Measurements from ENCODE around the gene DDOST. TPM values are rescaled to one million over a fixed set of nuclear protein-coding genes. Genes with fewer than 3 reads are reported as not detected.
A peak's percentile ranks its signal among the peaks of the same experiment; 100 is the strongest.

Gene DDOST
- total RNA-seq, 2 experiments from 2014 or later = 137 to 170 TPM

GRCh38 chr1:20644416-20644815, 16.8 kb downstream of the DDOST start:
- no peak overlapping the region for H3K27ac Mint-ChIP-seq
- DNase-seq (no peak), ATAC-seq (no peak)
- CTCF ChIA-PET = no interaction called here
- no peak overlapping the region for H3K4me3 Mint-ChIP-seq
- no peaks in the 10 kb centered on the region for H3K4me1 Mint-ChIP-seq
- no peaks in the 10 kb centered on the region for H3K27me3 Mint-ChIP-seq
- H3K9me3 Mint-ChIP-seq (ENCODE audit: low read depth) = no peaks in the 10 kb centered on the region
- peaks cover 3% of the 10 kb centered on the region for H3K36me3 Mint-ChIP-seq

DNA sequence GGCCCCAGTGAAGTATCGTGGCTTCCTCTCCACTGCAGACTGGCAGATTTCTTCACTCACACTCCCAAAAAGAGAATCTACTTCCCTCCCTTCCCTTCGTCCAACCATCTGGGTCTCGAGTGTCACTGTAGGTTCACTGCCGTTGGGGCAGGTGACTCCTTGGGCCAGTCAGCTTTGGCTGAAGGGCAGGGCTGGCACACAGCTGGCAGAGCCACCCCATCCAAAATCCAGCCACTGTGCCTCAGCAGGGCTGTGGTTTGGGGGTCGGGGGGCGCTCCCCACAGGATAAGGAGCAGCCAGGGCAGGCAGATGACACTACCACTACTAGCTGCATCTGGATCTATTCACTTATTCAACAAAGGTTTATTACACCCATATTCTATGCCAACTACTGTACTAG, 18.1 kb downstream of the DDOST start:
- Mint-ChIP-seq H3K27me3 (no peaks in the 10 kb centered on the region), H3K27ac (no peak overlapping the region), H3K4me3 (no peak overlapping the region), H3K36me3 (no peaks in the 10 kb centered on the region), H3K4me1 (peaks cover 4% of the 10 kb centered on the region), H3K9me3 (ENCODE audit: low read depth) (no peaks in the 10 kb centered on the region)
- CTCF ChIA-PET = interaction anchor here (1.6 to 2.8 kb wide), 2 partner anchors 10 to 18 kb away, joined by 7 to 14 read pairs; partner anchors contain the start of genes DDOST and PINK1
- ATAC-seq (no peak), DNase-seq (no peak)

DNA sequence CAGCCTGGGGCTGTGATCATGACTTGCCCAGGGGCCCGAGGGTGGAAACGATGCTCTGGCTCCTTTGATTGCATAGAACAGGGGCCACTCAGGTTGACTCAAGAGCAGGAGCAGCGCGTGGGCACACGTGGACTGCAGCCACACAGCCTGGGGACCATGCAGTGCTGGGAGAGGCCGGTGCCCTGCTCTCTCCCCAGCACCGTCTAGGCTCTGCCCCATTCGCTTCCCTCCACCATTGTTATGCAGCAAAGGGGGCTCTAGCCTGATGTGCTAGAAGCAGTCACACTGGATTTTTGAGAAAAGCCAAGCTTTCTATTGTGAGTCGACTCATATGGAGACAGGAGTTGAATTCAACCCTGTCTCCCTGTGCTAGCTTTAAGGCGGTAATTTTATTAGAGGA, 19.2 kb downstream of the DDOST start:
- Mint-ChIP-seq H3K27ac (no peak overlapping the region), H3K4me1 (peaks cover 4% of the 10 kb centered on the region), H3K36me3 (no peaks in the 10 kb centered on the region), H3K4me3 (no peak overlapping the region), H3K9me3 (ENCODE audit: low read depth) (no peaks in the 10 kb centered on the region), H3K27me3 (no peaks in the 10 kb centered on the region)
- ATAC-seq (no peak), DNase-seq (no peak)
- CTCF ChIA-PET = interaction anchor here (0.9 to 2.8 kb wide), 6 partner anchors 9 to 87 kb away, joined by 3 to 14 read pairs (median 5); partner anchors contain the start of genes DDOST and PINK1

DNA sequence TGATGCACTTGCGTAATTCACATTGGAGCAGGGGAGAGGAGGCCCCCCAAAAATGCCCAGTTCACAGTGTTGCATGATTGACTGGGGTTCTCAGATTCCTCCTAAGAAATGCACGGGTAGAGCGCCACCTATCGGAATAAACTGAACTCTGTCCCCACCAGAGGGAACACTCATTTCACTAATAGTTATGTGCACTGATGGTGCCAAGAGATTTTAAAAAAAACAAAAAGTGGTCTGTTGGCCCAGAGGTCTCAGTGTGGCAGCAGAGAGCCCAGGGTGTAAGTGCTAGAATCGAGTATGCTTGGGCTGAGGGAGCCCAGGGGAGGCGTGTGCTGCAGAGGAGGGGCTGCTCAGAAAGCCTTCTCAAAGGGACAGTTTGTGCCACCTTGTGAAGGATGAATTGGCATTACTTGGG, 21.0 kb downstream of the DDOST start:
- Mint-ChIP-seq H3K4me3 (no peak overlapping the region), H3K27ac (no peak overlapping the region), H3K9me3 (ENCODE audit: low read depth) (no peaks in the 10 kb centered on the region), H3K27me3 (no peaks in the 10 kb centered on the region), H3K36me3 (no peaks in the 10 kb centered on the region), H3K4me1 (peaks cover 4% of the 10 kb centered on the region)
- peak; percentile 73 for ATAC-seq
- CTCF ChIA-PET = interaction anchor here (1.3 kb wide), 1 partner anchor 115 kb away, joined by 3 read pairs; no protein-coding TSS in a partner anchor
- peak; percentile 78 for DNase-seq

GRCh38 chr1:20636785-20637347, 24.3 kb downstream of the DDOST start:
- no peak overlapping the region for H3K27ac Mint-ChIP-seq
- H3K9me3 Mint-ChIP-seq (ENCODE audit: low read depth) = no peaks in the 10 kb centered on the region
- no peak overlapping the region for H3K4me3 Mint-ChIP-seq
- DNase-seq = no peak
- H3K36me3 Mint-ChIP-seq = no peaks in the 10 kb centered on the region
- peaks cover 11% of the 10 kb centered on the region for H3K4me1 Mint-ChIP-seq
- CTCF ChIA-PET = interaction anchor here (1.0 kb wide), 1 partner anchor 62 kb away, joined by 3 read pairs; no protein-coding TSS in a partner anchor
- ATAC-seq = no peak
- H3K27me3 Mint-ChIP-seq = no peaks in the 10 kb centered on the region

- DNase-seq (no peak), ATAC-seq (peak; percentile 21)
- Mint-ChIP-seq H3K36me3 (no peaks in the 10 kb centered on the region), H3K27ac (no peak overlapping the region), H3K27me3 (peaks cover 6% of the 10 kb centered on the region), H3K9me3 (ENCODE audit: low read depth) (no peaks in the 10 kb centered on the region), H3K4me3 (peak overlapping the region; percentile 78), H3K4me1 (peaks cover 11% of the 10 kb centered on the region)
- CTCF ChIA-PET = interaction anchor here (0.8 to 5.5 kb wide), 12 partner anchors 9 to 140 kb away, joined by 3 to 39 read pairs (median 7); partner anchors contain the start of gene DDOST
Measured at GRCh38 chr1:20634594-20635084, 26.5 kb downstream of the DDOST start.

- CTCF ChIA-PET = interaction anchor here (0.6 to 5.5 kb wide), 27 partner anchors 8 to 1406 kb away, joined by 3 to 39 read pairs (median 5); partner anchors contain the start of genes DDOST, HP1BP3 and MUL1
- ATAC-seq (peak; percentile 26), DNase-seq (peak; percentile 47)
- H3K36me3 Mint-ChIP-seq = no peaks in the 10 kb centered on the region
- H3K9me3 Mint-ChIP-seq (ENCODE audit: low read depth) = no peaks in the 10 kb centered on the region
- H3K4me3 Mint-ChIP-seq = peak overlapping the region; percentile 78
- peaks cover 11% of the 10 kb centered on the region for H3K4me1 Mint-ChIP-seq
- peaks cover 9% of the 10 kb centered on the region for H3K27me3 Mint-ChIP-seq
- H3K27ac Mint-ChIP-seq = peak overlapping the region; percentile 72
Measured at GRCh38 chr1:20634065-20634593, 27.0 kb downstream of the DDOST start.

DNA sequence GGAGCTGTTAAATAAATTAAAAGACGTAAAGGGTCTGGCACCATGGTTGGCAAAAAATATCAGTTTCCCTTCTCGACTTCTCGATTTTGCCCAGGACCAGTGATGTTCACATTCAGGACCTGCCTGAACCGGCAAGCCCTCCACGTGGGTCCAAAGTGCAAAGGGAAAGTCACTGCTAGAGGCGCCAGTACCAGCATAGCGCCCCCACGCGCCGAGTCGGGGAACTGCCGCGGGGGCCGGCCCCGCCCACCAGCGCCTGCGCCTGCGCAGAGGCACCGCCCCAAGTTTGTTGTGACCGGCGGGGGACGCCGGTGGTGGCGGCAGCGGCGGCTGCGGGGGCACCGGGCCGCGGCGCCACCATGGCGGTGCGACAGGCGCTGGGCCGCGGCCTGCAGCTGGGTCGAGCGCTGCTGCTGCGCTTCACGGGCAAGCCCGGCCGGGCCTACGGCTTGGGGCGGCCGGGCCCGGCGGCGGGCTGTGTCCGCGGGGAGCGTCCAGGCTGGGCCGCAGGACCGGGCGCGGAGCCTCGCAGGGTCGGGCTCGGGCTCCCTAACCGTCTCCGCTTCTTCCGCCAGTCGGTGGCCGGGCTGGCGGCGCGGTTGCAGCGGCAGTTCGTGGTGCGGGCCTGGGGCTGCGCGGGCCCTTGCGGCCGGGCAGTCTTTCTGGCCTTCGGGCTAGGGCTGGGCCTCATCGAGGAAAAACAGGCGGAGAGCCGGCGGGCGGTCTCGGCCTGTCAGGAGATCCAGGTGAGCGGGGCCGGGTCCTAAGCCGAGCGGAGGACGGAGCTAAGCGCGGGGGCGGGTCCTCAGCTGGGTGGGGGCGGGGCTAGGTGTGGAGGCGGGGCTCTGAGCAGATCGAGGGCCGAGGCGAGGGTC, 27.7 kb downstream of the DDOST start, which contains the start of gene PINK1:
TSS of gene PINK1 (plus strand) at position 269 of the 875 bp plus-strand sequence. CDS start at position 360, 91 bp downstream.
- CTCF ChIA-PET = interaction anchor here (0.6 to 5.5 kb wide), 35 partner anchors 8 to 1407 kb away, joined by 3 to 39 read pairs (median 4); partner anchors contain the start of genes DDOST, FAM43B, HP1BP3 and KIF17
- peak; percentile 85 for DNase-seq
- H3K27me3 Mint-ChIP-seq = peaks cover 10% of the 10 kb centered on the region
- peak; percentile 92 for ATAC-seq
- peaks cover 2% of the 10 kb centered on the region for H3K9me3 Mint-ChIP-seq (ENCODE audit: low read depth)
- peak within 1 kb of the TSS; percentile 72 for H3K27ac Mint-ChIP-seq
- no peaks in the 10 kb centered on the region for H3K36me3 Mint-ChIP-seq
- peak within 1 kb of the TSS; percentile 78 for H3K4me3 Mint-ChIP-seq
- peaks cover 7% of the 10 kb centered on the region for H3K4me1 Mint-ChIP-seq

- peaks cover 2% of the 10 kb centered on the region for H3K9me3 Mint-ChIP-seq (ENCODE audit: low read depth)
- no peak for ATAC-seq
- peaks cover 7% of the 10 kb centered on the region for H3K4me1 Mint-ChIP-seq
- H3K4me3 Mint-ChIP-seq = peak overlapping the region; percentile 60
- no peaks in the 10 kb centered on the region for H3K36me3 Mint-ChIP-seq
- CTCF ChIA-PET = interaction anchor here (0.7 to 5.5 kb wide), 17 partner anchors 10 to 420 kb away, joined by 3 to 39 read pairs (median 6); partner anchors contain the start of genes DDOST, FAM43B and KIF17
- no peak overlapping the region for H3K27ac Mint-ChIP-seq
- DNase-seq = no peak
- H3K27me3 Mint-ChIP-seq = peaks cover 15% of the 10 kb centered on the region
Measured at GRCh38 chr1:20632386-20632785, 28.8 kb downstream of the DDOST start.

DNA sequence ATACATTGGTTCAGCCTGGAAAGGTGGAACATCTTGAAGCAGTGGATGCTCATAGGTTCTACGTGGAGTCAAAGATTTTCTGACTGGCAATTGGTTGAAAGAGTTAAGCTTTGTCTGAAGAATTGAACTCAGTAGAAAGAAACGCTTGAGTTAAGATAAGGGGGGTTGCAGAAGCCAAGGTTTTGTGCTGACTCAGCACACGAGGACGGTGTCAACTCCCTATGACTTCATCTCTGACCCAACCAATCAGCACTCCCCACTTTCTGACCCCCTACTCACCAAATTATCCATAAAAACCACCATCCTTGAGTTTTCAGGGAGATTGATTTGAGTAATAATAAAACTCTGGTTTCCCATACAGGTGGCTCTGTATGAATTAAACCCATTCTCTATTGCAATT, 30.4 kb downstream of the DDOST start:
- H3K4me1 Mint-ChIP-seq = peaks cover 7% of the 10 kb centered on the region
- CTCF ChIA-PET = interaction anchor here (0.9 to 5.5 kb wide), 6 partner anchors 8 to 66 kb away, joined by 3 to 39 read pairs (median 7); partner anchors contain the start of gene DDOST
- no peaks in the 10 kb centered on the region for H3K36me3 Mint-ChIP-seq

GRCh38 chr1:20626524-20626923, 34.6 kb downstream of the DDOST start:
- no peak overlapping the region for H3K27ac Mint-ChIP-seq
- no peaks in the 10 kb centered on the region for H3K4me1 Mint-ChIP-seq
- H3K9me3 Mint-ChIP-seq (ENCODE audit: low read depth) = peaks cover 2% of the 10 kb centered on the region
- H3K4me3 Mint-ChIP-seq = no peak overlapping the region
- ATAC-seq (no peak), DNase-seq (no peak)
- H3K36me3 Mint-ChIP-seq = no peaks in the 10 kb centered on the region
- peaks cover 32% of the 10 kb centered on the region for H3K27me3 Mint-ChIP-seq
- CTCF ChIA-PET = no interaction called here

More for the DNA sequence above, 30.4 kb downstream of the DDOST start:
- no peak overlapping the region for H3K4me3 Mint-ChIP-seq
- H3K27me3 Mint-ChIP-seq = peaks cover 24% of the 10 kb centered on the region
- DNase-seq (no peak), ATAC-seq (no peak)
- peaks cover 2% of the 10 kb centered on the region for H3K9me3 Mint-ChIP-seq (ENCODE audit: low read depth)
- H3K27ac Mint-ChIP-seq = no peak overlapping the region

DNA sequence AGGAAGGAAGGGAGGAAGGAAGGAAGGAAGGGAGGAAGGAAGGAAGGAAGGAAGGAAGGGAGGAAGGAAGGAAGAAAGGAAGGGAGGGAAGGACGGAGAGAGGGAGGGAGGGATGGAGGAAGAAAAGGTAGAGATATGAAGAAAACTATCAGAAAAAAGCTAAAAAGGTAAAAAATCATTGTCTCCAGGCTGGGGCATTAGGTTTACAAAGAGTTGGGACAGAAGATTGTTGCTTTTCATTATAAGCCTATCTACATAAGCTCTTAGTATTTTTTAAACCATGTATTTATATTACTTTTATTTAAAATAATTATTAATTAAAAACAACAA, 35.1 kb downstream of the DDOST start:
- Mint-ChIP-seq H3K9me3 (ENCODE audit: low read depth) (peaks cover 2% of the 10 kb centered on the region), H3K4me1 (no peaks in the 10 kb centered on the region), H3K36me3 (no peaks in the 10 kb centered on the region), H3K27me3 (peaks cover 28% of the 10 kb centered on the region), H3K4me3 (no peak overlapping the region), H3K27ac (no peak overlapping the region)
- ATAC-seq = no peak
- CTCF ChIA-PET = interaction anchor here (1.0 to 1.4 kb wide), 2 partner anchors 8 to 51 kb away, joined by 3 read pairs; no protein-coding TSS in a partner anchor
- DNase-seq = no peak

Data from activated CD8-positive, alpha-beta memory T cell treated with anti-CD3 and anti-CD28 coated beads, Interleukin-2, amount 10 ng/mL, durations not matched to agents 7 days and 5 days (primary cell).